GM12891 (cell line): ENCODE data around the gene ACAN.

Experiments used
- PAX5 ChIP-seq: IDR thresholded peaks from 2 replicates; pipeline ENCODE4 v1.6.1; 2011; ENCODE audit warnings: low read length, moderate library complexity, mild to moderate bottlenecking; ENCODE audit not compliant: insufficient read depth, severe bottlenecking
- POLR2A ChIP-seq: IDR thresholded peaks from 2 replicates; pipeline ENCODE4 v1.6.1; 2011; ENCODE audit warnings: low read depth, low read length, control low read depth
- POLR2AphosphoS5 ChIP-seq: IDR thresholded peaks from 2 replicates; pipeline ENCODE4 v1.6.1; 2011; ENCODE audit warnings: low read depth, low read length, control low read depth
- POU2F2 ChIP-seq: IDR thresholded peaks from 2 replicates; pipeline ENCODE4 v1.6.1; 2011; ENCODE audit warnings: low read depth, mild to moderate bottlenecking, control low read depth, low read length, moderate library complexity
- SPI1 ChIP-seq: IDR thresholded peaks from 2 replicates; pipeline ENCODE4 v1.6.1; 2011; ENCODE audit warnings: low read depth, low read length, control low read depth
- TAF1 ChIP-seq: IDR thresholded peaks from 2 replicates; pipeline ENCODE4 v1.6.1; 2011; ENCODE audit warnings: low read depth, low read length, control low read depth

- TF ChIP-seq POLR2AphosphoS5 = no peak
- no peak for TF ChIP-seq POLR2A
- no peak for TF ChIP-seq TAF1
- TF ChIP-seq PAX5 = no peak
- no peak for TF ChIP-seq SPI1
- TF ChIP-seq POU2F2 = no peak
Observed at GRCh38 chr15:88907111-88907510, 103.9 kb downstream of the ACAN start.
